HG03135 (cell line): ENCODE measurements around the gene OR2A2.

Experiments
- ATAC-seq: cut with Tn5 transposase; IDR thresholded peaks from one replicate; pipeline ENCODE4 v1.9.1; 2021; ENCODE audit warnings: mild to moderate bottlenecking, moderate library complexity; ENCODE audit not compliant: unreplicated experiment

The OR2A2 gene

DNA sequence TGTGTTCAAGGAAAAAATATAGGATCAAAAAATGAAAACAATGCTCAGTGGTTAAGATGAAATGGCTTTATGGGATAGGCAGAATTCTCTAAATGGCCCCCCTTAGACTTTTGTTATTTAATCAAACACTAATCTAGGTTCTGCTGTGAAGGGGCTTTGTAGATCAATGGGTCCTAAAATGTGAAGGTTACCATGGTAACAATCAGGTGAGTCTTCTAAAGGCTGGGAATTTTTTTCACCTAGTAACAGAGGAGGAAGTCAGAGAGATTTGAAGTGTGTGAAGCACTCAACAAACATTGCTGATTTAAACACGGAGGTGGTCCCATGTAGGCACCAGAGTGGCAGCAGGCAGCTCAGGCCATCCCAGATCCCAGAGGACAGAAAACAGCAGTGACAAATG lies 24.7 kb downstream of the OR2A2 start:
- ATAC-seq: no peak

DNA sequence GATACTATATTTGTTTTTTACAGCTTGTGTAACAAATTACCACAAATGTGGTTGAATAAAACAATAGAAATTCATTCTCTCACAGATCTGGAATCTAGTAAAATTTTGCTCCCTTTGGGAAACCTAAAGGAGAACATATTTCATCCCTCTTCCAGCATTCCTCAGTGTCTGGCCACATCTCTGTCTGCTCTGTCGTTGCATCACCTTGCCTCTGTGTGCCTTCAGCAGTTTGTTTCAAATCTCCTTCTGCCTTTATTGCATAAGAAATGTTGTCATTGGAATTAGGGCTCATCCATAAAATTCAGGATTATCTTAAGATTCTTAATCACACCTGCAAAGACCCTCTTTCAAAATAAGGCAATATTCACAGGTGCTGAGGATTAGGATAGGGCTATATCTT lies 28.1 kb downstream of the OR2A2 start:
- ATAC-seq: no peak

DNA sequence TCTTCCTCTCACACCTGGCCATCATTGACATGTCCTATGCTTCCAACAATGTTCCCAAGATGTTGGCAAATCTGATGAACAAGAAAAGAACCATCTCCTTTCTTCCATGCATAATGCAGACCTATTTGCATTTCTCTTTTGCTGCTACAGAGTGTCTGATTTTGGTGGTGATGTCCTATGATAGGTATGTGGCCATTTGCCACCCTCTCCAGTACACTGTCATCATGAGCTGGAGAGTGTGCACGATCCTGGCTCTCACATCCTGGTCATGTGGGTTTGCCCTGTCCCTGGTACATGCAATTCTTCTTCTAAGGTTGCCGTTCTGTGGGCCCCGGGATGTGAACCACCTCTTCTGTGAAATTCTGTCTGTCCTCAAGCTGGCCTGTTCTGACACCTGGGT lies 32.8 kb downstream of the OR2A2 start:
- ATAC-seq: no peak

DNA sequence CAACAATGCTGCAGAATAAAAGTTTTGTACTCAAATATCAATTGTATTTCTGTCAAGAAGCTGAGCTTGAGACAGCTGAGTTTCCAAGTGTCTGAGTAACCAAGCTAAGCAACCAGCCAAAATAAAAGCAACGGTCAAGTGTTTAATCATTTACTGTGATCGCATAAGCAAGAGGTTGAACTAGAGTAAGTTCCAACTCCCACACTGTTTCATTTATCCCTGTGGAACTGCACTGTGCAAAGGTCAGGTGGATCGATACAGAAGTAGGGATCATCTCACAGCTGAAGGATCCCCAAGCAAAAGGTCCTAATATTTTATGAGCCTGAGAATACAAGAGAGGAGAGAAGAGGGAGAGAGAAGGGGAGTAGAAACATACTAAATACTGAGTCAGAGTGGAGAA lies 35.0 kb downstream of the OR2A2 start:
- no peak for ATAC-seq

DNA sequence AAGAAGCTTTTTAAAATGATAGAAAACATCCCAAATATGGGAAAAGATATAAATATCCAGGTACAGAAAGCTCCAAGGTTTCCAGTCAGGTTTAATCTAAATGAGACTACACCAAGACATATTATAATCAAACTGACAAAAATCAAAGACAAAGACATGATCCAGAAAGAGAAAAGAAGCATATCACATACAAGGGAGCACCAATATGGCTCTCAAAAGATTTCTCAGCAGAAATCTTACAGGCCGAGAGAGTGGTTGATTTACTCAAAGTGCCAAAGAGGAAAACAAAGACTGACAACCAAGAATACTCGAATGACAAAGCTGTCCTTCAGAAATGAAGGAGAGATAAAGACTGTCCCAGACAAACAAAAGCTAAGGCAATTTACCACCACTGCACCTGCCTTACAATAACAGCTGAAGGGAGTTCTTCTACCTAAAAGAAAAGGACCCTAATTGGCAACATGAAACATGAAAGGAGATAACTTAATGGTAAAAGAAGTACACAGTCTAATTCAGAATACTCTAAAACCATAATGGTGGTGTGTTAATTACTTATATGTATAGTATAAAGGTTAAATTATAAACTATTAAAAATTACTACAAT lies 38.9 kb downstream of the OR2A2 start:
- no peak for ATAC-seq

DNA sequence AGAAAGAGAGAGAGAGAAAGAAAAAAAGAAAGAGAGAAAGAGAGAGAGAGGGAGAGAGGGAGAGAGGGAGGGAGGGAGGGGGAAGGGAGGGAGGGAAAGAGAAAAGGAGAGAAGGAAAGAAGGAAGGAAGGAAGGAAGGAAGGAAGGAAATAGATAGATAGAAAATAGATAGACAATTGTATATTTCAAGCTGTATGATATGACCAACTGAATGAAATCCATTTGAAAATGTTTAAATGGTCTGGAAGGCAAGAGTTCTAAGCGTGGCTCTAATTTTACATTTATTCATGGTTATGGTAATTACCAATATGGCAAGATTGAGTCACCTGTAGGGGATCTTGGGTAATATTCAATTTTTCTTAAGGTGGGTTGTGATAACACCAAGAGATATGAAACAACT lies 49.5 kb downstream of the OR2A2 start:
- ATAC-seq: no peak
